LoVo (cell line): ENCODE measurements around the gene WSB1.

ENCODE experiments used
- DNase-seq: peaks from one replicate; pipeline ENCODE4 v3.0.0-alpha.2; 2016; ENCODE audit warnings: low spot score

The WSB1 gene

DNA sequence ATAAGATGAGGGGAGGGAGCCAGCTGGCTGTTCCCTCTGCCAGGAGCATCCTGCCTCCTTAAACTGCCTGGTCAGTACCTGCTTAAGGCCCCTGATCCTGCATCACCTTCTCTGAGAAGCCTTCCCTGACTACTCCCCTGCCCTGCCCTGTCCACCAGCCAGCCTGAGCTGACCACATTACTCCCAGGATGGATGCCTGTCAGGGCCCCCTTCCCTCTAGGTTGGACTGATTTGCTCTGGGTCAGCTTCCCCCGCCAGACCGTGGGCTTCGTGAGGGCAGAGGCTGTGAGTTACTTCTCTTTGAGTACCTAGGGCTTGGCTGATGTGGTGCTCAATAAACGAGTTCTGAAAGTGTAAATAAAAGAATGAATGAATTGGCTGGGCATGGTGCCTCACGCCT, 63.3 kb downstream of the WSB1 start:
- DNase-seq: no peak

DNA sequence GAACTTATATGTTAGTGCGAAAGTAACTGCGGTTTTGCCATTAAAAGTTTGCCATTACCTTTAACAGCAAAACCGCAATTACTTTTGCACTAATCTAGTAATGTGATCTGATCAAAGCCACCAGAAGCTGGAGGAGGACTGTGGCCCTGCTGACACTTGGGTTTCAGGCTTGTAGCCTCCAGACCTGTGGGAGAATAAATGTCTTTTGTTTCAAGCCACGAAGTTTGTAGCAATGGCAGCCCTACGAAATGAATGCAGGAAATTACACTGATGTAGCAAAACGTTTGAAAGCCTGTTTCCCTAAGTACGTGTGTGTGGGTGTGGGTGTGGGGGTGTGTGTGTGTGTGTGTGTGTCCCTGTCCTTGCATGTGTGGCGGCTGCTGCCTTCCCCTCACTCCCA, 66.6 kb downstream of the WSB1 start:
- no peak for DNase-seq

DNA sequence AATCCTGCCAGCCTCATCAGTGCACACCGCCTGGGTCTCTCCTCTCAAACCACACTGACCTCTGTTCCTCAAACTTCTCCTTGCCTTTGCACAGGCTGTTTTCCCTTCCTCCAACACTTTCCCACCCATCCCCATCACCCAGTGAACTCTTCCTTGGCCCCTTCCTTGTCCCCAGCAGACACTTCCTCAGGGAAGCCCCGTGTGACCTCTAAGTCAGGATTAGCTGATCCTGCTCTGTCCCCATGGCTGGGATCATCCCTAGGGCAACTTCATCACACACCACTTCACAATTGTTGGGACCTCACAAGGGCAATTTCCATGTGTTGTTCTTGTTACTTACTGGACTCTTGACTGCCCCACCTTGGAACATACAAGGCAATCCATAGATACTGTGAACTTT, 67.8 kb downstream of the WSB1 start:
- no peak for DNase-seq

DNA sequence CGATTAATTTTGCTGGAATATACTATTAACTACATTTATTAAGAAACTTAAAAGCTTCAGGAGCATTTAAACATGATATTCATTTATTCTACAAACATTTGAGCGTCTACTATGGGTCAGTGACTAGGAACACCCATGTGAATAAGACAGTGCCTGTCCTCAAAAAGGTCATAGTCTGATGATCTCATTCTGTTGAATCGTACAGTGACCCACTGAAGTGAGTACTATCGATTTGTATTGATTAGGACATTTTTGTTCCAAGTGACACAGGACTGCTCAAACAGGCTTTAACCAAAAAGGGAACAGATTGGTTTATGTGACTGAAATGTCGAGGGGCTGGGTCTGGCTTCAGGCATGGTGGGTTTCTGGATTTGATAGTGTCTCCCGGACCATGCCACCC, 68.6 kb downstream of the WSB1 start:
- DNase-seq: no peak

DNA sequence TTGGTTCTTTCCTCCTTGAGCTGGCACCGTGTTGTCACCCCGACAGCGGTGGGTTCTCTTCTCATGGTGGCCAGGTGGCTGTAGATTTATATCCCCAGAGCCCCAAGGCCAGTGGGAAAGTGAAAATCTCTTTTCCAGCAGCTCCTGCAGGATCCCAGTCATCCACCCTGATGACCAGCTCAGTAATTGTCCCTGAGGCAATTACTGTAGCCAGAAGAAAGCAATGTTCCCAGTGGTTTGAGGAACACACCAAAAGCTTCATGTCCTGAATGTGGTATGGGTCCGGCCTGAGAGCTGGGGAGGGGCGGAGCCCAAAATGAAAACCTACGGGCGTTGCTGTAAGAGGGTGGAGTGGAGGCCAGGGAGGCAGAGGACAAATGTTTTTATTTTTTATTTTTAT, 69.0 kb downstream of the WSB1 start:
- no peak for DNase-seq

DNA sequence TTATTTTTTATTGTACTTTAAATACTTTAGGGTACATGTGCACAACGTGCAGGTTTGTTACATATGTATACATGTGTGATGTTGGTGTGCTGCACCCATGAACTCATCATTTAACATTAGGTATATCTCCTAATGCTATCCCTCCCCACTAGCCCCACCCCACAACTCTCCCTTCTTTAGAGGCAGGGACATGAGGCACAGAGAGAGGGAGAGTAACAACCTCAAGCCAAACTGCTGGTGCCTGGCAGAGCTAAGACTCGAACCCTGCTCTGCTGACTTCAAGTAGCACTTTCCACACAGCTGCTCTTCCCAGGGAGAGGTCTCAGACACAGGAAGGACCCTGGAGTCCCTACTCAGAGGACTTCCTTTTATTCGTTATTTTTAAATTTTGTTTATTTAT, 69.4 kb downstream of the WSB1 start:
- no peak for DNase-seq
